NCI-H1436 (cell line): ENCODE data around the gene PPP1R13L.

Source experiments
- DNase-seq: peaks from one replicate; lab custom pipeline; 2025; lab: John Stamatoyannopoulos, UW

The PPP1R13L gene

DNA sequence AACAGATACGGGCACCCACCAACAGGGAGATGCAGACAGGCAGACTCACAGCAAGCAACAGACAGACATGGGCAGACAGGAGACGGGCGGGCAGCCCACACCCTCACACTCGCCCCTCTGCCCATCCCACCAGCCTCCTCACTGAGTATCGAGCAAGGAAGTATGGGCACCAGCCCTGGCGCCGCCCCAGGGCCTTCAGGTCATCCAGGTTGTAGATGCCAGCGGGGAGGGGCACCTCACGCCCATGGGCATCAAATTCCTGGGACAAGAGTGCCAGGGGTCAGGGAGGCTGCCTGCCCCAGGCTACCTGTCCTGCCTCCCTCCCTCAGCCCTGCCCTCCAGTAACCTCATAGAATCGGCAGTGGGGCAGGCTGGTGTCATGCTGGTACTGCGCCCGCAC, 40.2 kb downstream of the PPP1R13L start:
- DNase-seq: no peak

DNA sequence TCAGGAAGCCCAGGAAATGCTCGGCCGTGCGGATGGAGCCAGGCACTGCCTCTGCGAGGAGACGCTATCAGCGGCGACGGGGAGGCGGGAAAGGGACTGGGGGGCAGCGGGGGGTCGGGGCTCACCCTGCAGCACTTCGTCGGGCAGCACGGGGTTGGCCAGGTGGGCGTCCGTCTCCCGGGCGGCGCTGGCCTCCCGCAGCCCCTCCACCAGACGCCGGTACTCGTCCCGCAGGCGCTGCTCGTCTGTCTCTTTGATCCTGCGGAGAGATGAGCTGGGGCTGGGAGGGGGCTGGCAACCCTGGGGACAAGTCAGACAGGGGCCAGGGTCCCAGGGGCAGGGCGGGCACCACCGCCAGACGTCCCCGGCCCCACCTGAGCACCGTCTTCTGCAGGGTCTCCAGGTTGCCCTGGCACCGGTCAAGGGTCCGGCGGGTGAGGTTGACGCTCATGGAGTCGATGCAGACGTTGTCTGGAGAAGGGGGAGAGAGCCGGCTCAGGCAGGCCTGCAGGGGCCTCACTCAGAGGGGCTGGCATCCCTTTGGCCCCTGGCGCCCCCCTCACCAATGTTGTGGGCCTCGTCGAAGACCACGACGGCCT, 40.9 kb downstream of the PPP1R13L start:
- DNase-seq: no peak

DNA sequence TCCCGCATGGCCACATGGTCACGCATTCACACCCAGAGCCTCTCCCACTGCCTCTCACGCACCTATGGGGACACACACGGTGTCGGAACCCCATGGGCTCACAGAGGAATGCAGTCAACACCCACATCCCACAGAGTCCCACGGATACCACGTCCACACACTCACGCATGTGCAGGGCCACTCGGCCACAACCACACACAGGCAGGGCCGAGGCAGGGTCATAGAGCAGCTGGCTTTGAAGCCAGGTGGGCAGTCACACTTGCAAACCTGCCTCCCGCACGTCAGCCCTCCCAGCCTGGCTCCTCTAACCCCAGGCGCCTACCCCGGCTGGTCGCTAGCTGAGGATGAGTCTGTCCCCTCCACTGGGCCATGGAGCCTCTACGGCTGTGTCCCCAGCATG, 42.6 kb downstream of the PPP1R13L start:
- no peak for DNase-seq

DNA sequence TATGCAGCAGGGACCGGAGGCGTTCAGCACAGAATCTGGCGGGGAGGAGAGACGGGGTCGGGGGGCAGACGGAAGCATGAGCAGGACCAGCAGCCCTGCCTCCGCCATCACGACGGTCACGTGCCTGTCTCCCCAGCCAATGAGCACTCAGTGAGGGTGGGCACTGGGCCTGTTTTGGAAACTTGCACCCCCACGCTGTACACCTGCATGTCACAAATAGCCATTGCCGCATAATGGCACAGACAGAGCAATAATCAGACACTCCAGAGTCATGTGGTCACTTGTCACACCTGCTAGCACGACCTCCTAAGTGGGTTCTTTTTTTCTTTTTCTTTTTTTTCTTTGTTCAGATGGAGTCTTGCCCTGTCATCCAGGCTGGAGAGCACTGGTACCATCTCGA, 43.3 kb downstream of the PPP1R13L start:
- DNase-seq: no peak

DNA sequence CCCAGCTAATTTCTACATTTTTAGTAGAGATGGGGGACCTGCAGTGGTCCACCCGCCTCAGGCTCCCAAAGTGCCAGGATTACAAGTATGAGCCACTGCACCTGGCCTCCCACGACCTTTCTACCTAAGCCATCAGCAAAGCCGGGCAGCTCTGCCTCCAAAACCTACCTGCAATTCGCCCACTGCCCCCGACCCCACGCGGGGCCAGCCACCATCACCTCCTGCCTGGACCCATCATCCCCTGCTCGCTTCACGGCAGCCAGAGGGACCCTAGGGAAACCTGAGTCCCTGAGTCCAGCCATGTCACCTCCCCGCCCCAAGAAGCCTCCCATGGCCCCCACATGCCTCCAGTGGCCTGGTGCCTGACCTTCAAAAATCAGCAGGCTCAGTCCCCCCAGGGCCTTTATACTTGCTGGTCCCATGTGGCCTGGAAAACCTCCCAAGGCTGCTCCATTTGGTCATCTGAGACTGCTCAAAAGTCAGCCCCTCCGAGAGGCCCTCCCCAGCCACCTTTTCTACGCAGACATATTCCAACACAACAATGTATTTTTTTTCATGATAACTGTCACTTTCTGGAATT, 46.6 kb downstream of the PPP1R13L start:
- no peak for DNase-seq

DNA sequence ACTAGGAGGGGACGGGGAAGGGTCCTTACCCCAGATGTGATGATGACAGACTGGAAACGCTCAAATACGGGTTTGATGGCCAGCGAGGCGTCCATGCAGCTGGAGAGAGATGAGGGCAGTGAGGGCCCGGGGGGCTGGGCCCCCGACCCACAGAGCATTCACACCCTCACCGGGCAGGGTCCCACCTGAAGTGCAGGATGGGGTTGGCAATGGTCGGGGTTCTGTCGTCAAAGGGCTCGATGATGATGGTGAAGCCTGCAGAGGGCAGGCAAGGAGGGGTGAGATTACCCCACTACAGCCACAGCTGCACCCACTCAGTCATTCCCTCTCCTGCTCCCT, 47.5 kb downstream of the PPP1R13L start:
- no peak for DNase-seq

DNA sequence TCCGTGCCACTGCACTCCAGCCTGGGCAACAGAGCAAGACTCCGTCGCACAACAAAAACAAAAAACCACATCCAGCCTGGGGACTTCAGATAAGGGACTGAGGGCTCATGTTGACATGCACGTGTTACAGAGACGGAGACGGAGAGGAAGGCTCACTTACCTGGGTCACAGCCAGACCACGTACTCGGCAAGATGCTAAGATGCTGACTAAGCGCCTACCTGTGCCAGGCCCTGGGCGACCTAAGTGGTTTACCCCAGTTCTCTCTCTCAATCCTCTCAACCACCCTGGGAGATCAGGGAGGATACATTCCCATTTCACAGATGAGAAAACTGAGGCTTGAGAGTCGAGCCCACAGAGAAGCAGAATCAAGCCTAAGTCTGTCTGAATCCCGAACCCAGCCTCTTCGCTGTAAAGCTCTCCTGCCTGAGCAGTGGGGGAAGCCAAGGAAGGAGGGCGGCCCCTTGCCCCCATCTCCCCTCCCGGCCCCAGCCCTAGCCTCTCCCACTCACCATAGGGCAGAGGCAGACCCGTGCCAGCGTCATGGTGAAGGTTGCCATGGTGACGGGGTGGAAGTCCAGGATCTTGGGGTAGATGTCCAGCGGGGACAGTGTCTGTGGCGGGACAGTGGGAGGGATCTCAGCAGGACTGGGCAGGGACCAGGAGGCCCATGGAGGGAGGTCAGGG, 48.0 kb downstream of the PPP1R13L start:
- no peak for DNase-seq

DNA sequence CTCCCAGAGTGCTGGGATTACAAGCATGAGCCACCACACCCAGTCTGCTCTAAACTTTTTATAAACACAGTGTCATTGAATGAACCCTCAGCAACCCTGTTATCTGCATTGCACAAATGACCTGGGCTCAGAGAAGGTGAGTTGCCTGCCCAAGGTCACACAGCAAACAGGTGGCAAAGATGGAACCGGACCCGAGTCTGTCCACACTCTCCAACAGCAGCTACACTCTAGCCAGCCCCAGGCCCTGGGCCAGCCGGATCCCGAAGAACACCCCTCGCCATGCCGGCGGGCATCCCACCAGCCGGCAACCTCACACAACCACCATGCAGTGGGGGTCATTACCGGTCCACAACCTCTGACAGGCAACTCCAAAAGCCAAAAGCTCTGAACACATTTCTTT, 49.0 kb downstream of the PPP1R13L start:
- no peak for DNase-seq

DNA sequence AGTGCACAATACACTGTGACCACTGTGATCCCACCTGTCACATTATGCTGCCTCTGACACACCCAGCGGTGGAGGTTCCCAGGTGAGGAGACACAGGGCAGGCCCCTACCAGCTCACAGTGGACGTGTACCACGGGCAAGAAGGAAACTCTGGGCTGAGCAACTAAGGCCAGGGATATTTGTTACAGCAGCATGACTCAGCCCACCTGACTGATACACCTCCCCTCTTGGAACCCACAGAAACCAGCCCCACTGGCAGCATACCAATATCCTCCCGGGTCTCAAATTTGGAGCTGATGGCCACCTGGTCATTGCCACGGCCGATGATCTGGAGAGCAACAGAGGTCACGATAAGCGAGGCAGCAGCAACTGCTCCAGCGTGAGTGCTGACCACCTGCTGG, 49.5 kb downstream of the PPP1R13L start:
- no peak for DNase-seq

DNA sequence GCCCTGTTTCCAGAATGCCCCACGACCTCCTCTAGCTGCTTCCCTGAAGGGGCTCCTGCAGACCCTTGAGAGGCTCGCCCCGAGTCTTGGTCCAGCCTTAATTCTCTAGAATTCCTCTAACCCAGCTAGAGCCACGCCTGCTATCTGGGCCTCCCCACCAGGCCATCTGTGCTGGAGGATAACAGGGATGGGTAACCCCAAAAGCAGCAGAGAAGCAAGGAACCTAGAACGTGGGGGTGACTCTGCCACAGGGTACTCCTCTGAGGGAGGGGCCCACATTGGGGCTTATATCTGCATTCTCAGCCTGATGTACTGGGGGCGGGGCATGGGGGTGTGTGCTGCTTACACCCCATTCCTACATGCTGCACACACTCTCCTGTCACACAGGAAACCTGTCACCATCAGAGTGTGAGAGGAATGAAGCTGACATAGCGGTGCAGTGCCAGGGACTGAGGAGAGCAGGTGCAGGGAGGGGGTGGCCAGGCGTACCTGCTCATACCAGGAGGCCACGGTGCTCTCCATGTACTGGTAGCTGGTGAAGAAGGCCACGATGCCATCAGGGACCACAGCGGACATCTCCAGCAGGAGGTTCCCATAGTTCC, 50.5 kb downstream of the PPP1R13L start:
- no peak for DNase-seq

DNA sequence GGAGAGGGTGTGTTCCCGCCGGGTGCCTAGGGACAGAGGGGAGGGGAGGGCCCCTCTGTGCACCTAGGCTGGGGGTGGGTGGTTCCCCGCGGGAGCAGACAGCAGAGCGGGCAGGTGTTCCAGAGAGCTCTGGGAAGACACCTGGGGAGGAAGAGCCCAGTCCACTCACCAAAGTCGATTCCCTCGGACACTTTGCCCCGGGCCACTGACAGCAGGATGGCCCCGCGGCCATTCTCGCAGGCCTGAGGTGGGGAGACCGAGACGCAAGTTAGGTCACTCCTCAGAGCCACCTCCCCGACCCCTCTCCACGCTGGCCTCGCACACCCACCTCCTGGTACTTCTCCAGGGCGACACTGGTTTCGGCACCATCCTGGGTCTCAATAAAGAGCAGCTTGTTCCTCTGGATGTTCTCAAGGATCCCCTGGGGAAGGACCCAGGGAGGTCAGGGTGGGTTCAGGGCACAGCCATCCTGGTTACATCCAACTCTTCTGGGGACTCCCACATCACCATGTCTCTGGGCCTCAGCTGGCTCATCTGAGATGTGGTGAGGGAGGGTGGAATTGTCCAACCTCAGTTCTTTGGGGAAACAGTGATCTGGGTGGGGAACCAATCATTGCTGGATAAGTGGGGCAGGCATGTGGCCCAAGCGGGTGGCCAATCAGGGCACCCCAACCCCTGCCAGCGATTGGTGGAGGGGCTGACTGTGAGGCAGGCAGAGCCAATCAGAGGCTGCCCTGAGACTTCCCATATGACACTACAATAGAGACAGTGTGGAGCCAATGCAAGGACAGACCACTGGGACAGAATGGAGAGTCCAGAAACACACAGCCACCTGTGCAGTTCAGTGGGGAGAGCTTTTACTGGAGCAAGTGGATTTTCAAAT, 51.7 kb downstream of the PPP1R13L start:
- DNase-seq: no peak

DNA sequence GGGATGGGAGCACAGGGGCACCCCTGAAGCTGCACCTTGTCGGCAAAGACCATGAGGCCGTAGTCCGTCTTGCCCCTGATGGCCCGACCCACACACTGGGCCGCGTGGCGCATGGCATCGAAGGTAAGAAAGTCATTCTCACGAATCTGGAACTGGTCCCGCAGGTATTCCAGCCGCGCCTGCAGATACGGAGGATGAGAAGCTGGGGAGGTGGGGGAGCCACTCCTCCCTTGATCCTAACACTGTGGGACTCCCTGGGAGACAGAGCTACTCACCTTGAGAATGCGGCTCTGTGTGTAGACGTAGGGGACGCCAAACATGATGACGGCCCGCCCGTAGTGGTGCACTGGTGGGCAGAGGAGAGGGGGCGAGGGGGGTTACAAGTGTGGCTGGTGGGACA, 52.4 kb downstream of the PPP1R13L start:
- no peak for DNase-seq

DNA sequence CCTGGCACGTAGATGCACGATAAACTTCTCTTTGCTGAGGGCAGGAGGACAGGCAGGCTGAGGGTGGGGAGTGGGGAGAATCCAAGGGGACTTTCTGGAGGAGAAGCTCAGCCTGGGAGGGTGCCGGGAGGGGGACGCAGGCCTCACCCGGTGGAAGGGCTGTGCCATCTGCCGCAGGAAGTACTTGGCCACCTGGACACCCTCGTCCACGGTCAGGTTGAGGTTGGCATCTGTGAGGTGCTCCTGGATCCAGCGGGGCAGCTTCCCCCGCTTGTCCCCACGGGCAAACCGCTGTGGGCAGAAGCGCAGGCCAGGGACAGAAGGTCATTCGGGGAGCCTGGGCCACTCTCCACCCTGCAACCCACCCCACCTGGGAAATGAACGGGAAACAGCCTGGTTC, 52.8 kb downstream of the PPP1R13L start:
- DNase-seq: no peak

DNA sequence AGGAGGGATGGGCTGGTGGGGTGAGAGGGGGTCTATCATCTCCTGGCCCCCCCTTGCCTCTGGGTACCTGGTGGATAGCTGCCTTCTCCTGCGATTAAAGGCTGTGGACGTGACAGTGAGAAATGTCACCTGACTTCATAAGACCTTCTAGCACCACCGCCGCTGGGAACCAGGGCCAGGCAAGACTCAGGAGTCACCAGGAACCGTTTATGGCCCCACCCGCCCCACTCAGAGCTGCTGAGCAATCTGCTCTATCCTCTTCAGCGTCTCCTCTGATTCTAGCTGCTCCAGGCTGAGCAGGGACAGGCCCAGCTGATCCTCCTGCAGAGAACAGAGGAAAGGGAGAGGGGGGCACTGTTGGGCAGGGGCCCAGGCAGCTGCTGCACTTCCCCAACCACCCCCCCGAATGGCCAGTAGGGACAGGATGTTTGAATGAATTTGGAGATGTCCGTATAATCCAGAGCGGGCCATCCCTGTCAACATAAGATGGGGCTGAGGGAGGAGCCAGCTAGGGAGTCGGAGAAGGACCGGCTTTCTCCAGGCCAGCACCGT, 53.4 kb downstream of the PPP1R13L start:
- DNase-seq: no peak

DNA sequence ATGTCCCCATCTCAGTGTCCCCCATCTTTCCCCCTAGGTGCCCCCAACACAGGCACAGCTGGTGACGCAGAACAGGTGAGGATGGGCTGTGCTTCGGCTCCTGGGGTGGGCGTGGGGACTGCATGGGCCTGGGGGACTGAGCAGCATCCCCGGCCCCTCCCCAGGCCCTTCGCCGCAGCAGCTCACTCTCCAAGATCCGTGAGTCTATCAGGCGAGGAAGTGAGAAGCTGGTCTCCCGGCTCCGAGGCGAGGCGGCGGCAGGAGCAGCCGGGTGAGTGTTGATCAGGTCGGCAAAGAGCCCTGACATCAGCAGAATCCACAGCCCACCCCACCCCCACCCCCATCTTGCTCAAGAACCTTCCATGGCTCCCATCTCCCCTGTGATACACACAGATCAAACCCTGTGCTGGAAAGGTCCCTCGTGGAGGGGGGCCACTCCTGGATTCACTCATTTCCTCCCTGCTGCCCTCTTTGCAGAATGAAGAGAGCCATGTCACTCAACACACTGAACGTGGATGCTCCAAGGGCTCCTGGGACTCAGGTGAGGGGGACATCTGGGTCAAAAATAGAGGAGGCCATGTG, 54.3 kb downstream of the PPP1R13L start:
- DNase-seq: no peak

DNA sequence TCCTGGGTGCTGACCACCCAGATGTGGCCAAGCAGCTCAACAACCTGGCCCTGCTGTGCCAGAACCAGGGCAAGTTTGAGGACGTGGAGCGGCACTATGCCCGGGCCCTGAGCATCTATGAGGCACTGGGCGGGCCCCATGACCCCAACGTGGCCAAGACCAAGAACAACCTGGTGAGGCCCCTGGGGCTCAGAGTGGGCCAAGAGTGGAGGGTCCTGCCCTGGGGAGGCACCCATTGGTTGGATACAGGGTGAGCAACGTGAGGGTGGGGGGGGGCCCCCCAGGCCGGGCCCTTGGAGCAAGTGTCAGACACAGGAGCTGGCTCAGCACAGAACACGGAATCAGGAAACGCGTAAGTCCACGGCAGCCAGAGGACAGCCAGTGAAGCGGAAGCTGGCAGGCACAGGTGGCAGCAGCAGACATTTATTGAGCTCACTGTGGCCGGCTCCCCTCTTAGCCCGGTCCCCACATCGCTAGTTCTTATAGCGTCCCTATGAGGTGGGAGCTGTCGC, 55.4 kb downstream of the PPP1R13L start:
- no peak for DNase-seq

DNA sequence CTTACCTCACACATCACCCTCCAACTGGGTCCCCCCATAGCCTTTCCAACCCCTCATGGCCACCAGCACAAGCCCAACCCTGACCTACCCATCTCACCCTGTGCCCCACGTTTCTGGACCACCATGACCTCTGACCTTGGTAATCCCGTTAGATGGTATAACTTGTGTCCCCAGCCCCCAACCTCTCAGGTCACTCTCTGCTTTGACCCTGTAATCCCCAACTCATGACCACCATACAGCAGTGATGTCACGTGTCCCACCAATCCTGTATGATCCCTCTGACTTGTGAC, 55.8 kb downstream of the PPP1R13L start:
- DNase-seq: no peak

DNA sequence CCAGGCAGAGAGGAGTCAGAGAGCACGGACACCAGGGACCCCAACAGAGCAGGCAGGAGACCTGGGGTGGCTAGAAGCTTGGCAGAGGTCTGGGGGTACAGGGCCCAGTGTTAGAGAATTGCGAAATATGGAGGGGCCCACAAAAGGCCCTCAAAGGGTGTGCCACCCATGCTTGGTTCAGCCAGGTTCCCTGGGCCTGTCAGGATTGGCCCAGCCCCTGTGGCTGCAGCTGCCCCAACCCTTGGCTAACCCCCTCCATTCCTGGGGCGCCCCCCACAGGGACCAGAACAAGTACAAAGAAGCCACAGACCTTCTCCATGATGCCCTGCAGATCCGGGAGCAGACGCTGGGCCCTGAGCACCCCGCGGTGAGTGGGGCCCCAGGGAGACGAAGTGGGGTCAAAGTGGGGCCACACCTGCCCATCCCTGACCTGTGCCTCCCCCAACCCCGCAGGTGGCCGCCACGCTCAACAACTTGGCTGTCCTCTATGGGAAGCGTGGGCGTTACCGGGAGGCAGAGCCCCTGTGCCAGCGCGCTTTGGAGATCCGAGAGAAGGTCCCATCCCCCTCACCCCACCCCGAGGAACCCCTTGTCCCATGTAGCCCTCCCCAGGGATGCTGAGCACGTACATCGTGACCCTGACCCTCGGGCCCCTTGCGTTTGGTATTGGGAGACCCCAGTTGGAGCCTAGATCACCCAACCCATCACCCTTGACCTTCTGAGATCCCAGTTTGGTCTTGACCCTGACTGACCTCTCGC, 56.3 kb downstream of the PPP1R13L start:
- DNase-seq: no peak

DNA sequence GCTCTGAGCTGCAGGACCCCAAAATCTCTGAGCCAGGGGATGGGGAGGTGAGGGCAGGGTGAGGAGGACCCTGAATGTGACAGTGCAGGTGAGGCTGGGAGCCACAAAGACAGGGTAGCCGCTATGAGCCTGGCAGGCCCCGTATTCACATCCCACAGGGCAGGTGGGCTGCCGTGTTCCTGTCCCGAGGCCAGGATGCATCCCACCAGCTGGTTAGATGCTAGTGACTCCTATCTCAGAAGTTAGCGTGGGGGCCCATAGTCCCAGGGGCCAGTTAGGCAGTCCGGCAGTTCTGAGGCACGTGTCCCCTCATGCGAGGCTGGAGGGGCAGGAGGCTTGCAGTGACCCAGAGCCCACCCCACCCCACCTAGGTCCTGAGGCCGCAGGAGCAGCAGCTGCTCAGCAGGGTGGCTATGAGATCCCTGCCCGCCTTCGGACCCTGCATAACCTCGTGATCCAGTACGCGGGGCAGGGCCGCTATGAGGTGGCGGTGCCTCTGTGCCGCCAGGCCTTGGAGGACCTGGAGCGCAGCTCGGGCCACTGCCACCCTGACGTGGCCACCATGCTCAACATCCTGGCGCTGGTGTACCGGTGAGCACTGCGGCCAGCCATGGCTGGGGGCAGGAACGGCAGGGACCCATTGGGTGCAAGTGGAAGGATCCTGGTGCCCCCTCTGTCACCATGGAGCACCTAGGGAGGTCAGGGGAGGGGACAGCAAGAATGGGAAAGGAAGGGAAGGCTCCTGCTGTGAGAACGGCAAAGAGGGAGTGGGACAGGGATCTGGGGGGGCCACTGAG, 57.1 kb downstream of the PPP1R13L start:
- DNase-seq: no peak

DNA sequence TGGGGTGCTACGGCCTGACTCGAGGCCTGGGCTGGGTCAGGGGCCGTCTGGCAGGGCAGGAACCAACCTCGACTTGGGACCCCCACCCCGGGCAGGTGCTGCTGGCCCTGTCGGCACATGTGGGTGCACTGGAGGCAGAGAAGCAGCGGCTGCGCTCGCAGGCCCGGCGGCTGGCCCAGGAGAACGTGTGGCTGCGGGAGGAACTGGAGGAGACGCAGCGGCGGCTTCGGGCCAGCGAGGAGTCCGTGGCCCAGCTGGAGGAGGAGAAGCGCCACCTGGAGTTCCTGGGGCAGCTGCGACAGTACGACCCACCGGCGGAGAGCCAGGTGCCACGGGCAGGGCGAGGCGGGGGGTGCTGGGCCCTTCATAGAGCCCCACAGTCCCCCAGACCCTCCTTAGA, 58.4 kb downstream of the PPP1R13L start:
- DNase-seq: no peak
